HepG2 (cell line): ENCODE measurements around the gene MFAP2. TPM values are rescaled to one million over a fixed set of nuclear protein-coding genes. Genes with fewer than 3 reads are reported as not detected.

Source experiments
- FOXA3 ChIP-seq: IDR thresholded peaks from 2 replicates; pipeline ENCODE4 v1.6.1; 2016; ENCODE audit warnings: missing genetic modification reagents, missing compliant biosample characterization
- KDM2A ChIP-seq: sonication (generic); formaldehyde crosslinking; IDR thresholded peaks from 2 replicates; pipeline ENCODE4 v1.4.0; 2020; ENCODE audit warnings: low read depth, missing genetic modification reagents, borderline replicate concordance
- MAZ ChIP-seq, 2 experiments: sonication (generic) in 1 of 2; formaldehyde crosslinking in 1 of 2; IDR thresholded peaks; 2 replicates each; pipeline versions ENCODE4 v1.5.0 to v1.6.1; 2012 to 2020; ENCODE audit warnings: low read depth in 2 of 2, mild to moderate bottlenecking in 2 of 2, borderline replicate concordance in 1 of 2, improper control_type of control experiment in 1 of 2, low read length in 1 of 2, missing genetic modification reagents in 1 of 2, moderate library complexity in 1 of 2
- NCOA2 ChIP-seq: sonication (generic); formaldehyde crosslinking; IDR thresholded peaks from 2 replicates; pipeline ENCODE4 v1.8.0; 2022; ENCODE audit warnings: inconsistent platforms
- PAF1 ChIP-seq: IDR thresholded peaks from 2 replicates; pipeline ENCODE4 v1.6.1; 2016; ENCODE audit warnings: missing genetic modification reagents, missing compliant biosample characterization
- TGIF2 ChIP-seq: IDR thresholded peaks from 2 replicates; pipeline ENCODE4 v1.6.1; 2016; ENCODE audit warnings: control low read depth, missing compliant biosample characterization
- ZNF251 ChIP-seq: sonication (generic); formaldehyde crosslinking; IDR thresholded peaks from 2 replicates; pipeline ENCODE4 v1.9.0; 2021; ENCODE audit warnings: mild to moderate bottlenecking, missing genetic modification reagents
- ZNF317 ChIP-seq: sonication (generic); formaldehyde crosslinking; IDR thresholded peaks from 2 replicates; pipeline ENCODE4 v1.5.0; 2020; ENCODE audit warnings: mild to moderate bottlenecking, missing genetic modification reagents
- ZNF496 ChIP-seq: sonication (generic); formaldehyde crosslinking; IDR thresholded peaks from 2 replicates; pipeline ENCODE4 v1.8.1; 2023; ENCODE audit warnings: mild to moderate bottlenecking, moderate library complexity, missing genetic modification reagents; ENCODE audit not compliant: insufficient replicate concordance
- ZNF614 ChIP-seq: IDR thresholded peaks from 2 replicates; pipeline ENCODE4 v1.6.1; 2018; ENCODE audit warnings: missing biosample characterization, missing genetic modification reagents, inconsistent platforms, borderline replicate concordance
- ZNF713 ChIP-seq: sonication (generic); formaldehyde crosslinking; IDR thresholded peaks from 2 replicates; pipeline ENCODE4 v1.4.0; 2020; ENCODE audit warnings: mild to moderate bottlenecking, missing genetic modification reagents
- ZNF773 ChIP-seq: sonication (generic); formaldehyde crosslinking; IDR thresholded peaks from 2 replicates; pipeline ENCODE4 v1.4.0; 2020; ENCODE audit warnings: missing genetic modification reagents, borderline replicate concordance
- ZNF790 ChIP-seq: sonication (generic); formaldehyde crosslinking; IDR thresholded peaks from 2 replicates; pipeline ENCODE4 v1.8.0; 2022; ENCODE audit warnings: missing genetic modification reagents, mild to moderate bottlenecking, borderline replicate concordance
- polyA plus RNA-seq, 8 experiments: library from polyadenylated mRNA; depleted of rRNA in 3 of 8; stranded (reverse) in 7 of 8; unstranded in 1 of 8; fragments of >200 nt; fragmentation: Illumina TruSeq in 4 of 8; extraction: Trizol in 4 of 8; gene quantifications; 2 replicates each; pipeline versions ENCODE4 v1.2.1 to v1.2.3, GENCODE V29; 2011 to 2016; ENCODE audit warnings: low read depth in 4 of 8, missing spikeins in 1 of 8, mixed read lengths in 1 of 8; ENCODE audit not compliant: insufficient read depth in 1 of 8
- total RNA-seq, 5 experiments: library from RNA; depleted of rRNA; stranded (reverse); fragments of >200 nt; fragmentation: Illumina TruSeq; extraction: Trizol; gene quantifications; 2 replicates each; pipeline ENCODE4 v1.2.3, GENCODE V29; 2016; ENCODE audit warnings: low read depth in 1 of 5
- TF ChIP-seq, protein P1 (sequence below), 2 experiments: IDR thresholded peaks; 2 replicates each; pipeline ENCODE4 v1.6.1; 2011 to 2012; ENCODE audit warnings: low read length in 2 of 2, borderline replicate concordance in 1 of 2, low read depth in 1 of 2, mild to moderate bottlenecking in 1 of 2, moderate library complexity in 1 of 2
- TF ChIP-seq, protein P2 (sequence below): IDR thresholded peaks from 2 replicates; pipeline ENCODE4 v1.6.1; 2016; ENCODE audit warnings: low read depth, missing genetic modification reagents, missing compliant biosample characterization
- TF ChIP-seq, protein P3 (sequence below): sonication (generic); formaldehyde crosslinking; IDR thresholded peaks from 2 replicates; pipeline ENCODE4 v1.5.0; 2020; ENCODE audit warnings: missing genetic modification reagents
- TF ChIP-seq, protein P4 (sequence below): IDR thresholded peaks from 2 replicates; pipeline ENCODE4 v1.6.1; 2016; ENCODE audit warnings: missing genetic modification reagents, missing compliant biosample characterization

MFAP2 gene
- total and polyA plus RNA-seq, 2 of the 13 experiments (the other 11 are each of a cell fraction or from before 2014, with no cell fraction given) = 1.1 to 1.4 TPM

DNA sequence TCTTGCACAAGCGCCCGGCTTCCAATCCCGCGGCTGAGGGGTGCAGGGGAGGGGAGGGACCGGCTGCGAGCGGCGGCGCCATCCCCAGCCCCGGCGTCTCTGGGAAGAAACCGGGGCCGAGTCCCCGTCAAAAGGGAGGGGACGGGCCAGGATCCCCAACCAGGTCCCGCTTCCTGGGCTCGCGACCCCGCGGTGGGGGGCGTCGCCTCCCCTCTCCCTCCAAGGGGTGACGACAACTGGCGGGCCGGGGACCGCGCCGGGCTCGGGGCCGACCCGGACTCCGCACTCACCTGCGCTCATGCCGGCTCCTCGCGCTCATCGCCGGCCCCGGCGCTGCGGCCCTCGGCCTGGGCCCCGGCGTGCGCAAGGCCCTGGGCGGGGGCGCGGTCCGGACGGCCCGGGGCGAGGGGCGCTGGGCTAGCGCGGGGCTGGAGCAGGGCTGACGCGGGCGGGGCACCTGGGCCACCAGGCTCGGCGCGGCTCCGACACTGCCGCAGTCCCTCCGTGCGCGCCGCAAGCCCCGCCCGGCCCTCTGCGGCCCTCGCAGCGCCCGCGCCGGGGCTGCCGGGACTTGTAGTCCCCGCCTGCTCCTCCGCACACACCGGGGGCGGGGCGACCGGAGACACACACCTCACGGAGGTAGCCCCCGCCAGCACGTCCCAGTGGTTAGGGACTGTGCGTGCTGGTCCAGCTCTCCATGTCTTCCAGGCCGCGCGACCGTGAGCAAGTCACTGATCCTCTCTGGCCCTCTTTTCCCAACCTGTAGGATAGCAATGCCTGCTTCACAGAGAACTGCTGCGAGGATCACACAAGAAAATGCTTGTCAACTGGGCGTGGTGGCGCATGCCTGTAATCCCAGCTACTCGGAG is 31.3 kb upstream of the MFAP2 start, which contains the start of gene ATP13A2 (continued):
- TF ChIP-seq MAZ (IDR thresholded peaks at IDR 0.05; ENCODE audit: borderline replicate concordance, low read depth, low read length) (peak; percentile 92), MAZ (CRISPR knock-in tag; IDR thresholded peaks at IDR 0.05; ENCODE audit: low read depth) (peak; percentile 99), KDM2A (peak; percentile 50; the same call in 1 of the 2 replicates), ZNF790 (CRISPR knock-in tag) (no peak), PAF1 (no peak), TGIF2 (CRISPR knock-in tag) (no peak), ZNF713 (no peak), ZNF773 (CRISPR knock-in tag) (no peak), ZNF614 (CRISPR knock-in tag) (no peak), NCOA2 (CRISPR knock-in tag) (peak; percentile 6; the same call in 1 of the 2 replicates), ZNF251 (CRISPR knock-in tag) (no peak), ZNF496 (CRISPR knock-in tag) (no peak), ZNF317 (CRISPR knock-in tag) (no peak), FOXA3 (peak; percentile 27; the same call in 1 of the 2 replicates)
- TF ChIP-seq, protein P1, sequence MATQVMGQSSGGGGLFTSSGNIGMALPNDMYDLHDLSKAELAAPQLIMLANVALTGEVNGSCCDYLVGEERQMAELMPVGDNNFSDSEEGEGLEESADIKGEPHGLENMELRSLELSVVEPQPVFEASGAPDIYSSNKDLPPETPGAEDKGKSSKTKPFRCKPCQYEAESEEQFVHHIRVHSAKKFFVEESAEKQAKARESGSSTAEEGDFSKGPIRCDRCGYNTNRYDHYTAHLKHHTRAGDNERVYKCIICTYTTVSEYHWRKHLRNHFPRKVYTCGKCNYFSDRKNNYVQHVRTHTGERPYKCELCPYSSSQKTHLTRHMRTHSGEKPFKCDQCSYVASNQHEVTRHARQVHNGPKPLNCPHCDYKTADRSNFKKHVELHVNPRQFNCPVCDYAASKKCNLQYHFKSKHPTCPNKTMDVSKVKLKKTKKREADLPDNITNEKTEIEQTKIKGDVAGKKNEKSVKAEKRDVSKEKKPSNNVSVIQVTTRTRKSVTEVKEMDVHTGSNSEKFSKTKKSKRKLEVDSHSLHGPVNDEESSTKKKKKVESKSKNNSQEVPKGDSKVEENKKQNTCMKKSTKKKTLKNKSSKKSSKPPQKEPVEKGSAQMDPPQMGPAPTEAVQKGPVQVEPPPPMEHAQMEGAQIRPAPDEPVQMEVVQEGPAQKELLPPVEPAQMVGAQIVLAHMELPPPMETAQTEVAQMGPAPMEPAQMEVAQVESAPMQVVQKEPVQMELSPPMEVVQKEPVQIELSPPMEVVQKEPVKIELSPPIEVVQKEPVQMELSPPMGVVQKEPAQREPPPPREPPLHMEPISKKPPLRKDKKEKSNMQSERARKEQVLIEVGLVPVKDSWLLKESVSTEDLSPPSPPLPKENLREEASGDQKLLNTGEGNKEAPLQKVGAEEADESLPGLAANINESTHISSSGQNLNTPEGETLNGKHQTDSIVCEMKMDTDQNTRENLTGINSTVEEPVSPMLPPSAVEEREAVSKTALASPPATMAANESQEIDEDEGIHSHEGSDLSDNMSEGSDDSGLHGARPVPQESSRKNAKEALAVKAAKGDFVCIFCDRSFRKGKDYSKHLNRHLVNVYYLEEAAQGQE (IDR thresholded peaks at IDR 0.05; ENCODE audit: borderline replicate concordance in 1 of 2, low read depth in 1 of 2, low read length in 2 of 2) = no peak
- TF ChIP-seq, protein P2, sequence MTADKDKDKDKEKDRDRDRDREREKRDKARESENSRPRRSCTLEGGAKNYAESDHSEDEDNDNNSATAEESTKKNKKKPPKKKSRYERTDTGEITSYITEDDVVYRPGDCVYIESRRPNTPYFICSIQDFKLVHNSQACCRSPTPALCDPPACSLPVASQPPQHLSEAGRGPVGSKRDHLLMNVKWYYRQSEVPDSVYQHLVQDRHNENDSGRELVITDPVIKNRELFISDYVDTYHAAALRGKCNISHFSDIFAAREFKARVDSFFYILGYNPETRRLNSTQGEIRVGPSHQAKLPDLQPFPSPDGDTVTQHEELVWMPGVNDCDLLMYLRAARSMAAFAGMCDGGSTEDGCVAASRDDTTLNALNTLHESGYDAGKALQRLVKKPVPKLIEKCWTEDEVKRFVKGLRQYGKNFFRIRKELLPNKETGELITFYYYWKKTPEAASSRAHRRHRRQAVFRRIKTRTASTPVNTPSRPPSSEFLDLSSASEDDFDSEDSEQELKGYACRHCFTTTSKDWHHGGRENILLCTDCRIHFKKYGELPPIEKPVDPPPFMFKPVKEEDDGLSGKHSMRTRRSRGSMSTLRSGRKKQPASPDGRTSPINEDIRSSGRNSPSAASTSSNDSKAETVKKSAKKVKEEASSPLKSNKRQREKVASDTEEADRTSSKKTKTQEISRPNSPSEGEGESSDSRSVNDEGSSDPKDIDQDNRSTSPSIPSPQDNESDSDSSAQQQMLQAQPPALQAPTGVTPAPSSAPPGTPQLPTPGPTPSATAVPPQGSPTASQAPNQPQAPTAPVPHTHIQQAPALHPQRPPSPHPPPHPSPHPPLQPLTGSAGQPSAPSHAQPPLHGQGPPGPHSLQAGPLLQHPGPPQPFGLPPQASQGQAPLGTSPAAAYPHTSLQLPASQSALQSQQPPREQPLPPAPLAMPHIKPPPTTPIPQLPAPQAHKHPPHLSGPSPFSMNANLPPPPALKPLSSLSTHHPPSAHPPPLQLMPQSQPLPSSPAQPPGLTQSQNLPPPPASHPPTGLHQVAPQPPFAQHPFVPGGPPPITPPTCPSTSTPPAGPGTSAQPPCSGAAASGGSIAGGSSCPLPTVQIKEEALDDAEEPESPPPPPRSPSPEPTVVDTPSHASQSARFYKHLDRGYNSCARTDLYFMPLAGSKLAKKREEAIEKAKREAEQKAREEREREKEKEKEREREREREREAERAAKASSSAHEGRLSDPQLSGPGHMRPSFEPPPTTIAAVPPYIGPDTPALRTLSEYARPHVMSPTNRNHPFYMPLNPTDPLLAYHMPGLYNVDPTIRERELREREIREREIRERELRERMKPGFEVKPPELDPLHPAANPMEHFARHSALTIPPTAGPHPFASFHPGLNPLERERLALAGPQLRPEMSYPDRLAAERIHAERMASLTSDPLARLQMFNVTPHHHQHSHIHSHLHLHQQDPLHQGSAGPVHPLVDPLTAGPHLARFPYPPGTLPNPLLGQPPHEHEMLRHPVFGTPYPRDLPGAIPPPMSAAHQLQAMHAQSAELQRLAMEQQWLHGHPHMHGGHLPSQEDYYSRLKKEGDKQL (CRISPR knock-in tag) = no peak
- TF ChIP-seq, protein P3, sequence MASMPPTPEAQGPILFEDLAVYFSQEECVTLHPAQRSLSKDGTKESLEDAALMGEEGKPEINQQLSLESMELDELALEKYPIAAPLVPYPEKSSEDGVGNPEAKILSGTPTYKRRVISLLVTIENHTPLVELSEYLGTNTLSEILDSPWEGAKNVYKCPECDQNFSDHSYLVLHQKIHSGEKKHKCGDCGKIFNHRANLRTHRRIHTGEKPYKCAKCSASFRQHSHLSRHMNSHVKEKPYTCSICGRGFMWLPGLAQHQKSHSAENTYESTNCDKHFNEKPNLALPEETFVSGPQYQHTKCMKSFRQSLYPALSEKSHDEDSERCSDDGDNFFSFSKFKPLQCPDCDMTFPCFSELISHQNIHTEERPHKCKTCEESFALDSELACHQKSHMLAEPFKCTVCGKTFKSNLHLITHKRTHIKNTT (CRISPR knock-in tag) = no peak
- TF ChIP-seq, protein P4, sequence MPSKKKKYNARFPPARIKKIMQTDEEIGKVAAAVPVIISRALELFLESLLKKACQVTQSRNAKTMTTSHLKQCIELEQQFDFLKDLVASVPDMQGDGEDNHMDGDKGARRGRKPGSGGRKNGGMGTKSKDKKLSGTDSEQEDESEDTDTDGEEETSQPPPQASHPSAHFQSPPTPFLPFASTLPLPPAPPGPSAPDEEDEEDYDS = 0 out of 2 replicates have a peak, but pooled peaks have one; percentile 28
